Hematopoietic multipotent progenitor cell treated with erythropoietin and hydrocortisone succinate and interleukin-3 and kit ligand, for 6 days (in vitro differentiated cells): ENCODE data around the gene EXOC5.
"Not testable (repeated sequence)": the region's sequence is repeated elsewhere in the genome, so short reads cannot be mapped to it uniquely, and the experiment has no call there.

Source experiments
- DNase-seq: peaks from one replicate; pipeline ENCODE4 v3.0.0-alpha.2; 2015

Gene EXOC5

DNA sequence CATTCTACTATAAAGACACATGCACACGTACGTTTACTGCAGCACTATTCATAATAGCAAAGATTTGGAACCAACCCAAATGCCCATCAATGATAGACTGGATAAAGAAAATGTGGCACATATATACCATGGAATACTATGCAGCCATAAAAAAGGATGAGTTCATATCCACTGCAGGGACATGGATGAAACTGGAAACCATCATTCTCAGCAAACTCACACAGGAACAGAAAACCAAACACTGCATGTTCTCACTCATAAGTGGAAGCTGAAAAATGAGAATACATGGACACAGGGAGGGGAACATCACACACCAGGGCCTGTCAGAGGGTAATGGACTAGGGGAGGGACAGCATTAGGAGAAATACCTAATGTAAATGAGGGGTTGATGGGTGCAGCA is 10.5 kb downstream of the EXOC5 start:
- DNase-seq: not testable (repeated sequence)

DNA sequence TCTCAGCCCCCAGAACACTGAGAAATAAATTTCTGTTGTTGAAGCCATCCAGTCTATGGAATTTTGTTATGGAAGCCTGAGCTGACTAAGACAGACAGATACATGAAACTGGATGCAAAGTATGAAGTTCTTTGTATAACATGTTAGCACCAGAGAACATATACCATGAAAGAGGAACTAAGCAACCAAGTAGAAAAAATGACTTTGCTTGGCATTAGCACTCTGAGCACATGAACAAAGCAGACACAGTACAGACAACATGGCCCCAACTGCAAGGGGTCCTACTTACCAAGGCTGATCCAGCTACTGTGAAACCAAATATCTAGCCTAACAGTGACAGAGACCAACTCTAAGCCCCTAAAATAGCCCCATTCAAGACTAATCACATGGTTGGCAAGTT is 13.8 kb downstream of the EXOC5 start:
- DNase-seq: no peak

DNA sequence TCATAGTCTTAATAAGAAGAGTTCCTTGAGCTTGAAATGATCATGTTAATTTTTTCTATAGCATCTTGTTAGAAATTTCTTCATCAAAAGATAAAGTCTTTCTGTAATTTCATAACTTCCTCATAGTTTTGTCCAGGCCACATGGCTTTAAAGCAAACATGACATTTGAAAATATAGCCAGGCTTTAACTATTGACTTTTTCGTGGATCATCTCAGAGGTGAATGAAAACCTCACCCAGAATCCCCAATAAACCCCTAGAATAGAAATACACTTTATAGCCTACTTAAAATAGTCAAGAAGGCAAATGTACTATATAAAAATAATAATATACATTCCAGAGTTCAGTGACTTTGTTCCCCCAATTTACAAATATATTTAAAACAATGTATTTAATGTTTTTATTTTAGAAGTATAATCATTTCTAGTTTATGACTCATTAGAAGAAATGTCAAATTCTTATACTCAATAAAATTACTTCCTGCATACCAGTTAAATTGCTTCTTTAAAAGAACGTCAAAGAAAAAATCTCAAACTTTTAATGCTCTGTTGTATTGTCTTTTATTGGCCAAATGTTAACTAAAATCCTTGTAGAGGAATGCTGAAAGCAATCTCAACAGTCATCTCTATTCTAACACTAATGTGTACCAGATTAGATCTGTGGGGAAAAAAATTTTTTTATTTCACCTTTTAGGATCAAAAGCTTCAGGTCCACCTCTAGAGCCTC is 21.6 kb downstream of the EXOC5 start:
- peak; percentile 14 for DNase-seq

DNA sequence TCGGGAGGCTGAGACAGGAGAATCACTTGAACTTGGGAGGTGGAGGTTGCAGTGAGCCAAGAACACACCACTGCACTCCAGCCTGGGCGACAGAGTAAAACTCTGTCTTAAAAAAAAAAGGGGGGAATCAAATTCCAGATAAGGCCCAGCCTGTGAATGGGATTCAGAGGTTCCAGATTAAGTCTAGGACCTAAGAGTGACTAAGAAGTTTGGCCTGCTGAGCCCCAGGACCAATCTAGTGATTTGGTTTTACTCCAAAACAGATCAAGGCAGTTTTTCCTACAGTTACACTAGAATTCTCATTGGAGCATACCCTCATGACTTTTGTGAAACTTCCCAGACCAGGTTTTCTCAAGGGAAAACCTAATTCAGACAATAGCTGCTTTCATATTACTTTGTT is 22.8 kb downstream of the EXOC5 start:
- no peak for DNase-seq

DNA sequence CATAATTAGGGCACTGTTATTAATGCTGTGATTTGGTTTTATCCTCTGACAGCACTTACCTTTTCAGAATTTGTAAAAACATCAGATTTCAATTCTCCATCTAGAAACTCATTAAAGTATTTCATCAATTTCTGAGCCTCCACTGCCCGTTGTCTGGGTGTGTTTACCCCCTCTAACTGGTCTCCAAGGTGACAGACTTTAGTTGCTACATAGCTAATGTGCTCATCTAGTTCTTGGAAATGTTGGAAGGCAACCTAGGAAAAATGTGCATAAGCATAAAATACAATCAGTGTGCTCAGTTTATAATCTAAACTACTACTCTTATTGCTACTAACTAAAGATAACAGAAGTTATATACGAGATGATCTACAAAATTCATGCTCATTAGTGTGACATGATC is 24.6 kb downstream of the EXOC5 start:
- no peak for DNase-seq

DNA sequence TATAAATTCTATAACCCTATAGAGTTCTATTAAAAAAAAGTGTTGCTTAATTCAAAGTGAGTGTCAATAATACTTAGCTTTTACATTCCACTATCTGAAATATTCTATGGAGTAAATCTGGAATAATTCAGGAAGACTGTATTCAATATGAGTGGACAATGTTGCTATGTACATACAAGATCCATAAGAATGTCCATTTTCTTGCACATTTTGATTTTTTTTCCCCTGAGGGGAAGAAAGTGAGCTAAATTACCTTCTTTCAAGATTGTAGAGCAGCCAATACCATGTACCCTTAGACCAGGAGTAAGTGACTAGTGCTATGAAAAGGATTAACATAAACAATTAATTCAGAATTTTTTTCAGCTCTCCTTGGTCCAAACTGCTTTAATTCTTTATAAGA is 25.4 kb downstream of the EXOC5 start:
- no peak for DNase-seq

DNA sequence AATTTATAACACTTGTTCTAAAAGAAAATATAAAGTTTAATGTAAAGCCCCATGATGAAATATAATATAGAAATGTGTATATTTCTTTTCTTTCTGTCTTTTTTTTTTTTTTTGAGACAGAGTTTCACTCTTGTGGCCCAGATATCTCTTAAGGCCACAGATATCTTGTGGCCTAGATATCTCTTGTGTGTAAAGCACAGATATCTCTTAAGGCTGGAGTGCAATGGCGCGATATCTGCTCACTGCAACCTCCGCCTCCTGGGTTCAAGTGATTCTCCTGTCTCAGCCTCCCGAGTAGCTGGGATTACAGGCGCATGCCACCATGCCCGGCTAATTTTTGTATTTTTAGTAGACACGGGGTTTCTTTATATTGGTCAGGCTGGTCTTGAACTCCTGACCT is 28.6 kb downstream of the EXOC5 start:
- DNase-seq: peak; percentile 24

DNA sequence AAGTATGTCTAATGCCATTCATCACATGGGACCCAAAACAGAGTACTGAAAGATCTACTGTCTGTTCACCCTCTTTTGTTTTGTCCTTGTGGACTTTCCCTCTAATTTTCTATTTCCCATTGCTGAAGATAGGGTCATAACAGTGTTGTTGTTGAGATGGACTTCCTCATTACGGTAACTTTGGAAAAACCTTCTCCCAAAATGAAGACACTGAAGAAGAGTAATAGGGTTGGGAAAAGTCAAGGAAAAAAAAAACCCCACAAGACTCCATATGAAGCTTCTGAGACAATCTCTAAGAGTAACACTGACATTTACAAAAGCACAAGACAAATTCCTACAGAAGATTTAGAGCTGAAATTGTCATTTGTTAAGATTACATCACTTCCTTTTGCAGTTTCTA is 36.7 kb downstream of the EXOC5 start:
- DNase-seq: no peak

DNA sequence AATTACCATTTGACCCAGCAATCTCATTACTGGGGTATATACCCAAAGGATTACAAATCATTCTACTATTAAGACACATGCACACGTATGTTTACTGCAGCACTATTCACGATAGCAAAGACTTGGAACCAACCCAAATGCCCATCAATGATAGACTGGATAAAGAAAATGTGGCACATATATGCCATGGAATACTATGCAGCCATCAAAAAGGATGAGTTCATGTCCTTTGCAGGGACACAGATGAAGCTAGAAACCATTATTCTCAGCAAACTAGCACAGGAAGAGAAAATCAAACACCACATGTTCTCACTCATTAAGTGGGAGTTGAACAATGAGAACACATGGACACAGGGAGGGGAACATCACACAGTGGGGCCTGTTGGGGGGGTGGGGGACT is 40.4 kb downstream of the EXOC5 start:
- not testable (repeated sequence) for DNase-seq

DNA sequence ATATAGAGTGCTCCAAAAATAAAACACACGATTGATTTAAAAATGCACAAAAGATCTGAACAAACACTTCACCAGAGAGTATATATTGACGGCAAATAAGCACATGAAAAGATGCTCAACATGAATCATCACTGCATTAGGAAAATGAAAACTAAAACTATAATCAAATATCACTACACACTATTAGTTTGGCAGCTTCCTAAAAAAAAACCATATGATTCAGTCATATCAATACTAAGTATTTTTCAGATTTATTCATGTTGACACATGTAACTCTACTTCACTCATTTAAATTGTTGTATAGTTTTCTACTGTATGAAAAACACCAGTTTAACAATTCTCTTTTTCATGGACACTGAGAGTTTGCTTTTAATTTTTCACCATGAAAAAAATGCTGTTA is 41.6 kb downstream of the EXOC5 start:
- DNase-seq: no peak

DNA sequence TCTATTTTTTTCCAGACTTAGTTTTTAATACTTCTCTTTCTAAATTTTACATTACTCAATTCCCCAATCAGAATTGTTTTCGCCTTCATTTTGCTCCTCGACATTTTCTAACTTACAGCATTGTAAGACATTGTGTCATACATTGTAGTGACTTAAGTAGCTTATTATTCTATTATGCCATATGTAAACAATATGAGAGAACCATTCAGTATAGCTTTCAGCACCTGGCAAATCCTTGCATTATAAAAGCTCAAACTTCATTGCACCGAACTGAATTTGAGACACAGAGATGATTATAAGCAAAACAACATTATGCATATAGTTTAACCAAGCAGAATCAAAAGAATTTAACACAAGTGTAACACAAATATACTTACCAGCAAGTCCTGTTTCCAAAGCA is 46.8 kb downstream of the EXOC5 start:
- DNase-seq: no peak

DNA sequence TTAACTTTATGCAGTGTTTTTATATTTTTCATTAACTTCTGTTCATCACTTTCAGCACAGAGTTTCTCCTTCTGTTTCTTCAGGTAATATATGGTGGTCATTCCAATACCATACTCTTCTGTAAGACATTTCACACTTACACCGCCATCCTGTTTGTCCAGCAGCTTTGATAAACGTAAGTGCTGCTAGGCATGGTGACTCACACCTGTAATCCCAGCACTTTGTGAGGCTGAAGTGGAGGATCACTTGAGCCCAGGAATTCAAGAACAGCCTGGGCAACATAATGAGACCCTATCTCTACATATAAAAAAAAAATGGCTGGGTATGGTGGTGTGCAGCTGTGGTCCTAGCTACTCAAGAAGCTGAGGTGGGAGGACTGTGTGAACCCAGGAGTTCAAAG is 55.8 kb downstream of the EXOC5 start:
- peak; percentile 12 for DNase-seq

DNA sequence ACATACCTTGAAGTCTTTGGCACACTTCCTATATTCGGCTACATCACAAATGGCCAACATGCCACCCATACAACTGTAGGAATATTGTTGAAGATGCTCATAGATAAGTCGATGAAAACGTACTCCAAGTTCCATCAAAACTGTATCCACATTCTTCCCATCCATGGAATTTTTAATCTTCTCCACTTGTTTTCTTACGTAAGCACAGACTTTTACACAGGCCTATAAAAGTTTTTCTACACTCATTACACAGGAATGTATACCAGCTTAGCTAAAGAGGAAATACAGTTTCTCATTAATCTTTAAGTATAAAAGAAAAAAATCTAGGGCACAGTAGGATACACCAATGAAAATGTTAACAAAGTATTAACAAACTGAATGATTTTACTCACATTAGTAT is 59.1 kb downstream of the EXOC5 start:
- no peak for DNase-seq

DNA sequence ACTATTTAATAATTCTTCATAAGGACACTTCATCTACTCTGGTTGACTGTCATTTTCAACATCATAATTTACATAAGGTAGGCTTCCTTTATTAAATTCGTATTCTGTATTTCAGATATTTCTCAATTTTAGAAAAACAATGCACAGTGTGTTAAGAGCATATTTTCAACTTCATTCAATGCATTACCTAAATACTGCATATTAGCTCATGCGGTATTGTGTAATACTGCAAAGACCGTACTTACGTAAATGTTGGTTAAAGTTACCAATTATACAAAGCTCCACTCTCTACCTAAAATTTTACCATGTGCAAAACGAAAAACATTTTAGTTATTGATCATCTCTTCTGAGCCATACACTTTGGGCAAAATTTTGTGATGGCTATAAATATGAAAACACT is 62.8 kb downstream of the EXOC5 start:
- peak; percentile 3 for DNase-seq

DNA sequence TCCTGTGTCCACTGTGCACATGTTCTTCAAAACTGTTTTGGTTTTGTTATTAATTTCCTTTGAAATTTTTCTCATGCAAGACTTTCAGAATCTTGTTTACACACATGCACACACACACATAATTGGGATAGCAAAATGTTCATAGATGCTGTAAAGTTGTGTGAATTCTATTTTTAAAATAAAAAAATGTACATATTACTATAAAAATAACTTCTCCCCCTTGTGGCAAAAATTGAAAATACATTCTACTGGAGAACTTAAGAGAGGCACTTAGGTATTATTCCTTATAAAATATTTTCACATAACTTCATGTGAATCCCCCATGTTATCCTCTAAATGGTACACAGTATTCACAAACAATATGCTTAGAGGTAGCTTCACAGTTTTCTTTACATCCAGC is 66.0 kb downstream of the EXOC5 start:
- DNase-seq: not testable (repeated sequence)

DNA sequence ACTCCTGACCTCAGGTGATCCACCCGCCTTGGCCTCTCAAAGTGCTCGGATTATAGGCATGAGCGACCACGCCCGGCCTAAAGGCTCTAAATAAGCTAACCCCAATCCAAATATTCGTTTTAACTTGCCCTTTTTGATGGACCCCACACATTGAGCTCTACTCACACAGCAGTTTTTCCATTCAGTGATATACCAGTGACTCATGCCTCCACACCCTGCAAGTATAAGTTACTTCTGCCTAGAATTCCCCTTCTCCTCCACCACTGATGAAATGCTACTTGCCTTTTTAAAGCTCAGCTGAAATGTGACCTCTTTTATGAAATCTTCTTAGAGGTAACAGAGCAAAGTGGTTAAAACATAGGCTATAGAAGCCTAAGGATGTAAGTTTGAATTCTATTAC is 68.8 kb downstream of the EXOC5 start:
- DNase-seq: no peak

DNA sequence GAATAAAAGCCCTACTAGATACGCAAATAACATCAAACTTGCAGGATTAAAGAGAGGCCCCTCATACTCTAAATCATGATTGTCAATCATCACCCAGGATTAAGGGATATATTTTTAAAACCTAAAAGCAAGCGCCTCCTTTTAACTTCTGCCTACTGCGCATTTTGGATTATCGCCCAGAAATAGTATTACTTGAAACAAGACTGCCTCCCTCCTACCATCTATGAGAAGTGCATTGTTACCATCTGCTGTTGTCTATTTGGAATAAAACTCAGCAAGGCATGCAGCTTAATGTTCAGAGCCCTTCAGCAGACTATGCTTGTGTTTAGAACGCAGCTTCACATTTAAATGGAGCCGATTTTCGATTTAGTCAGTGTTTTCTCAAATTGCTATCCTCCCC is 79.6 kb downstream of the EXOC5 start:
- peak; percentile 28 for DNase-seq

DNA sequence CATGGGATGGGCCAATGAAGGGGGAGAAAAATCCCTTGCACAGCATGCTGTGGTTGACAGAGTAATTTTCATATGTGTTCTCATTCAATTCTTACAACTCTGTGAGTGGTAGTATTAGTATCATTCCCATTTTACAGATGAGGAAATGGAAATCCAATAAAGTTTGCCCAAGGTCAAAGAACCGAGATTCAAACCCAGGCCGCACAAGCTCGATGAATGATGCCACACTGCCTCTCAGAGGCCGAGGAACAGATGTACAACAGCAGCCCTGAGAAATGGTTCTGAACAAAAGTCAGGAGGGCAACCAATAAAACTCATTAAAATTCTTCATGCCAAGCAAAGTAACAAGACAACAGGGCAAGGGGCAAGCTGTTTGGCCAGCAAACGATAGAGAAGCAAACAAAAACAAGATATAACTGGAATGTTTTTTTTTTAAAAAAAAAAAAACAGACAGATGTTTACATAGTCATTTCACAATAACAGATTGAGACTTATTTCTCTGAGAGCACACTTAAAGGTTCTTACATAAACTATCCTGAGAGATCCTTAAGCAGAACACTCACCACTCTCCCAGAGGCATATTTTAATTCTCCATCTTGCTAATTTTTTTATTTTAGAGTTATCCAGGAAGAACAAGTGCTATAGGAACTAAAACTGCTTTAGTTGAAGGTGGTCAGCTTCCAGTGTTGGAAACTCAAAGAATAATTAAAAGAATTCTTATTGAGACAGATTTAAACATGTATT is 85.8 kb downstream of the EXOC5 start:
- DNase-seq: peak; percentile 18

DNA sequence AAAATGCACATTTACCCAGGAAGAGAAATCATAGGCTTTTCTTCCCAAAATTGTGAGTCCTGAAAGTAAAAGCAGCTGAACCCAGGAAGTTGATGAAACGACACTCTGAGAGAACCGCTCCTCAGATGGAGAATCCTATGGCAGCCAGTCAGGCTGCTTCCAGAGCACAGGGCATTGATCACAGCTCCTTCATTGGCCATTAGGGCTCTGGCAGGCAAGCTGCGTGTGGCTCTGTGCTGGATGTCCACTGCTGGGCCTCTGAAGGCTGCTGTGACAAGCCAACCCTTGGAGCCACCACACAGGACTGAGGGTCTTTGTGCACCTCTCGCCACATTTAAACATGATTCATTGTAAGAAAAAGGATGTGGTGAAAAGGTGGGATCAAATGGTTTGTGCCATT is 89.4 kb downstream of the EXOC5 start:
- DNase-seq: no peak

DNA sequence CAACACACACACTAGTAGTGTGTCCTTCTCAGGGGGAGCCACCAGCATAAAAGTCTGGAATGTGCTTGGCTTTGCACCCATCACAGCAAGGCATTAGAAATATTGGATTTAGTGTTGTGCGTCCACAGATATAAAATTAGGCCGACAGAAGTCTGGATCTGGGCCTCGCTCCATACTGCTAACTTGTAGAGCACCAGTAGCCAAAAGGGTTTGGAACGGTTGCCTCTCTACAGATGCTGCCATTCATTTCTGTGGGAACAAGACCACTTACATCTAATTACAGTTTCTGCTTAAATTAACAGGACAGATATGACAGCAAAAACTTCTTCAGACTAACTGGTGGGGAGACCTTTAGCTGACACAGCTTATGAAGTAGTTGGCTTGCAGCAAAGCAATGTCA is 94.2 kb downstream of the EXOC5 start:
- DNase-seq: no peak

DNA sequence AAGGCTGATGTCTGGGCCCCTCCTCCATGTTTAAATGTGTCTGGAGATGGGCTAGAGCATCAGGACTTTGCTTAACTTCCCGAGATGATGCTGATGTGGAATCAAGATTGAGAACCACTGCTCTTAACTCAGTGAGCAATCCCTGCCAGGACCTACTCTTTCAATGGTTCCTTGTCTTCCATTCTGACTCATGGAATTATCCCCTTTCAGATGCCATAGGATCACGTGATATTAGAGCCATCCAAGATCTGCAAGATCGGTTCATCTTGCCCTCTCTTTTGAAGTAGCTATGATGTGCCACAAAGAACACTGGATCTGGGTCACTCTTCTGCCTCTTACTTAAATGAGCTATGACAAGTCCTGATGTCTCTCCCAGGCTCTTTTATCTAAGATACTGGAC is 96.8 kb downstream of the EXOC5 start:
- no peak for DNase-seq

DNA sequence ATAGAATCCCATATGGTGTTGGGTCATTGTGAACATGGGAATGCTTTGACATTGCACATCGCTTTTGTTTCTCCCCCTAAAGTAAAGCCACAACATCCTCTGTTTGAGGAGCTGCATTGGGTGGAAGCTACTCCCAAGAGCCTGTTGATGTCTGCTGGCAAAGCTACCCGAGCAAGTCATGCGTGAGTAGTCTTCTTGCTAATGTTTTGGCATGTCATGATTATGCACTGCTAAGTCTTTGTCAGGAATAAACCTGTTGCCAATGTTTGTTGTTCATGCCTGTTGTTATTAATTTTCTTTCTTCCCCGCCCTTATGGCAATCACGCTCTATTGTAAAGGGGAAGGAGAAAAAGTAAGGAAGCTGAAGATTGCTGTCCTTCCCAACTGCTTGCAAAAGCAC is 97.3 kb downstream of the EXOC5 start:
- no peak for DNase-seq

DNA sequence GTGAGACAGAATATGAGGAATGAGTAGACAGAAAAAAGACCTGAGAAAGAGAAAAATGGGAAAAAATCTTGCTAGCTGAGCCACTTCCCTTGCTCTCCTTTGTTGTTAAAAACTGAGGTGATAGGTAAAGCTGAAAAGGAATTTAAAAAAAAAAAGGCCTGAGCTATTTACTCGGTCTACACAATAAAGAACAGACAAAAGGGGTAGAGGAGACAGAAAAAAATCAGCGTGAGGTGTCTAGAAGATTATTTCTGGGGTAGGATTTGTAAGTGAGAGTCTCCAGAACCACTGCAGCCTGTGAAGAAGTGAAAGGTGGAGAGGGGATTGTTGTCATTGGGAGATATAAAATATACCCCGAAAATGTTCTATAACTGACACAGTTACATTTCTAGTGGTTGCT is 98.8 kb downstream of the EXOC5 start:
- no peak for DNase-seq

DNA sequence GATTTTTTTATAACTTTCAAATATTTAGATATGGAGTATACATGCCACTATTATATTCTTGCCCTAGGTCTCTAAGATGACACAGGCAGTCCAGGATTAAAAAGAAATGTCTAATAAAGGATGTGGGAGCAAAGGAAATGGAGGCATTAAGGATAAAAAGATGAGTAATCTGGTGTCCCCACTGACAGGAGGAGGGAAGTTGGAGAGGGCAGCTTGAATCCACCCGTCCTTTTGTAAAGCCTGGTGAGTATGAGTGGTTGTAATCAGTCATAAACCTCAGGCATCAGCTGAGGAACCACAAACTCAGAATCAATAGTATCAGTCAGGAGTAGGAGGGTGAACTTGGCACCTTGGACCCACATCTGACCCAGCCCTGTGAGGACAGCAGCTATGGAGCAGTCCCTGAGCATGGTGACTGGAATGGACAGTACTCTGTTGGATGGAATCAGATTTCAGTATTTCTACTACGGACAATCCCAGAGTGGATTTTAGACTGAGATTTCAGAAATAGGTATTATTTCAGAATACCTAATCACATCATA is 100.5 kb downstream of the EXOC5 start:
- DNase-seq: no peak
